Mesothelial cell of epicardium (in vitro differentiated cells): Measurements from ENCODE around the gene CACNA1I. TPM values are rescaled to one million over a fixed set of nuclear protein-coding genes. Genes with fewer than 3 reads are reported as not detected.

Source experiments
- DNase-seq, 2 experiments: peaks; one replicate each; pipeline ENCODE4 v3.0.0; 2021; ENCODE audit warnings: low spot score in 2 of 2; ENCODE audit not compliant: unreplicated experiment in 2 of 2
- H3K27ac Mint-ChIP-seq: 2 replicates; pipeline ENCODE4 v1.8.0; 2021; ENCODE audit warnings: mixed read lengths
- H3K27me3 Mint-ChIP-seq: 2 replicates; pipeline ENCODE4 v1.8.0; 2021; ENCODE audit warnings: low read depth, mixed read lengths
- H3K36me3 Mint-ChIP-seq: 2 replicates; pipeline ENCODE4 v1.8.0; 2021; ENCODE audit warnings: mixed read lengths
- H3K4me1 Mint-ChIP-seq: 2 replicates; pipeline ENCODE4 v1.8.0; 2021; ENCODE audit warnings: mixed read lengths
- H3K4me3 Mint-ChIP-seq: 2 replicates; pipeline ENCODE4 v1.8.0; 2021; ENCODE audit warnings: mild to moderate bottlenecking, moderate library complexity, mixed read lengths
- H3K9me3 Mint-ChIP-seq: 2 replicates; pipeline ENCODE4 v1.8.0; 2021; ENCODE audit warnings: mixed read lengths
- total RNA-seq: library from RNA; stranded (reverse); gene quantifications from 3 replicates; pipeline ENCODE4 v1.2.1, GENCODE V29; 2021
- TF ChIP-seq, protein P1 (sequence below): fragments of 200-600 bp; sonication (generic); IDR thresholded peaks from one replicate; pipeline ENCODE4 v1.5.0; 2021; ENCODE audit warnings: antibody characterized with exemption; ENCODE audit not compliant: unreplicated experiment

CACNA1I gene
- total RNA-seq, 1 donor from 2014 or later = 0.31 TPM

DNA sequence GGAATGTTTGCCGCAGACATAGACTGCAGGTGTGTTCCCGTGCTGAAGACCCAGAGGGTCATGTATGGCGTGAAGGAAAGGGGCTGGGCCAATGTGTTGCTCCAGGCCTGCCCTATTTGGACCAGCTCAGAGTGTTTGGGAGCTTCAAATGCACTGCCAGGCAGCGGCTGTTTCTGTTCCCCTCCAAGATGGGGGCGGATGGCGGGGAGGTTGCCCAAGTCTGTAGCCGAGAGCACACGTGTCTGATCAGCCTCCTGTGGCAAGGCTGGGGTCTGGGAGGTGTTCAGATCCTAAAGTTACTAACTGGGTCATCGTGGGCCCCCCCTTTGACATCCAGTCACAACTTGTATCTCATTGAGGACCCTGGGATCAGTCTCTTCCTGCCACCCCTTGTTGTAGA, 45.5 kb downstream of the CACNA1I start:
- Mint-ChIP-seq H3K27me3 (peaks cover 32% of the 10 kb centered on the region), H3K9me3 (peaks cover 8% of the 10 kb centered on the region), H3K4me3 (no peak overlapping the region), H3K36me3 (no peaks in the 10 kb centered on the region), H3K4me1 (peaks cover 11% of the 10 kb centered on the region), H3K27ac (no peak overlapping the region)
- TF ChIP-seq, protein P1, sequence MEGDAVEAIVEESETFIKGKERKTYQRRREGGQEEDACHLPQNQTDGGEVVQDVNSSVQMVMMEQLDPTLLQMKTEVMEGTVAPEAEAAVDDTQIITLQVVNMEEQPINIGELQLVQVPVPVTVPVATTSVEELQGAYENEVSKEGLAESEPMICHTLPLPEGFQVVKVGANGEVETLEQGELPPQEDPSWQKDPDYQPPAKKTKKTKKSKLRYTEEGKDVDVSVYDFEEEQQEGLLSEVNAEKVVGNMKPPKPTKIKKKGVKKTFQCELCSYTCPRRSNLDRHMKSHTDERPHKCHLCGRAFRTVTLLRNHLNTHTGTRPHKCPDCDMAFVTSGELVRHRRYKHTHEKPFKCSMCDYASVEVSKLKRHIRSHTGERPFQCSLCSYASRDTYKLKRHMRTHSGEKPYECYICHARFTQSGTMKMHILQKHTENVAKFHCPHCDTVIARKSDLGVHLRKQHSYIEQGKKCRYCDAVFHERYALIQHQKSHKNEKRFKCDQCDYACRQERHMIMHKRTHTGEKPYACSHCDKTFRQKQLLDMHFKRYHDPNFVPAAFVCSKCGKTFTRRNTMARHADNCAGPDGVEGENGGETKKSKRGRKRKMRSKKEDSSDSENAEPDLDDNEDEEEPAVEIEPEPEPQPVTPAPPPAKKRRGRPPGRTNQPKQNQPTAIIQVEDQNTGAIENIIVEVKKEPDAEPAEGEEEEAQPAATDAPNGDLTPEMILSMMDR = no peak
- no peak for DNase-seq

DNA sequence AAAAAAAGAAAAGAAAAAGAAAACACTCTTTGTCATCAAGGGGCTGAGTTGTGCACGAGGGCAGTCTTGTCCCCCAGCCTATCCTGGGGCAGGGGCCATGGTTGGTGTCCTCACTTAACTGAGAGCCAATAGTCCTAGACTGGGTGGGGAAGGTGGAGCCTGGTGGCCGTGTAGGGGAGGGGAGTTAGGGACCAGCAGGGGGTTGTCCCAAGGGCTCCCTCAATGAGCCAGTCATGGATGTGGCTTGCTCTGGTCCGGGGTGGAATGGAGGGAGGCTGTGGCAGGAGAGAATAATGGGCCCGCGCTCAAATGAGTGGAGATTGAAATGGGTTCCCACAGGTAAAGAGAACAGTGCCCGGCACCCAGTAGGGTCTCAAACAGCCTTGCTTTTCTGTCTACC, 46.2 kb downstream of the CACNA1I start:
- TF ChIP-seq, protein P1 = no peak
- Mint-ChIP-seq H3K27me3 (peaks cover 30% of the 10 kb centered on the region), H3K27ac (no peak overlapping the region), H3K36me3 (no peaks in the 10 kb centered on the region), H3K4me3 (no peak overlapping the region), H3K4me1 (peaks cover 11% of the 10 kb centered on the region), H3K9me3 (peaks cover 6% of the 10 kb centered on the region)
- DNase-seq = no peak

DNA sequence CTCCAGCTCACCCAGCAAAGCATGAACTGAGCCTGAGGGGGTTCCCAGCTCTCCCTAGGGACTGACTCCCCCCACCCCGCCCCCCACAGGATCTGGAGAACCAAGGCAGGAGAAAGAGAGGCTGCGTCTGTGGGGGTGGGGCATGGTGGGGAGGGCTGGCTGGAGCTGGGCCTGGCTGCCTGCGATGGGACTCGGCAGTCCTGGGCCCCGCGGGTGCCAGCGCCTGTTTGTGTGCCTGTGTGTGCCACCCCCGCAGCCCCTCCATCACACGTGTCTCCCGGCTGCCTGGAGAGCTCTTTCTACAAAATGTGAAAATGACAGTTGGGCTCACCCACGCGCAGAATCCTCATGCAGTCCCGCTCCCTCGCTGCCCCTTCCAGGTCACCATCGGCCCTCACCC, 46.8 kb downstream of the CACNA1I start:
- H3K27me3 Mint-ChIP-seq = peaks cover 32% of the 10 kb centered on the region
- DNase-seq = no peak
- no peak overlapping the region for H3K4me3 Mint-ChIP-seq
- H3K4me1 Mint-ChIP-seq = peaks cover 11% of the 10 kb centered on the region
- no peak overlapping the region for H3K27ac Mint-ChIP-seq
- no peaks in the 10 kb centered on the region for H3K36me3 Mint-ChIP-seq
- TF ChIP-seq, protein P1 = no peak
- peaks cover 3% of the 10 kb centered on the region for H3K9me3 Mint-ChIP-seq

- peaks cover 30% of the 10 kb centered on the region for H3K27me3 Mint-ChIP-seq
- H3K27ac Mint-ChIP-seq = no peak overlapping the region
- TF ChIP-seq, protein P1 = no peak
- peaks cover 11% of the 10 kb centered on the region for H3K4me1 Mint-ChIP-seq
- no peaks in the 10 kb centered on the region for H3K9me3 Mint-ChIP-seq
- H3K4me3 Mint-ChIP-seq = no peak overlapping the region
- H3K36me3 Mint-ChIP-seq = no peaks in the 10 kb centered on the region
- DNase-seq = no peak
Measured at GRCh38 chr22:39617970-39618757, 47.6 kb downstream of the CACNA1I start.

- H3K4me3 Mint-ChIP-seq = no peak overlapping the region
Measured at GRCh38 chr22:39618996-39619530, 48.5 kb downstream of the CACNA1I start.

More at GRCh38 chr22:39618996-39619530, 48.5 kb downstream of the CACNA1I start:
- Mint-ChIP-seq H3K27ac (no peak overlapping the region), H3K36me3 (no peaks in the 10 kb centered on the region), H3K9me3 (no peaks in the 10 kb centered on the region), H3K4me1 (peaks cover 11% of the 10 kb centered on the region), H3K27me3 (peaks cover 30% of the 10 kb centered on the region)
- TF ChIP-seq, protein P1 = no peak
- no peak for DNase-seq
